ENCODE results near the gene IFIH1. TPM values are rescaled to one million over a fixed set of nuclear protein-coding genes. Genes with fewer than 3 reads are reported as not detected.

Gene IFIH1
- total RNA-seq, 1 experiment from 2014 or later, result 4.7 TPM

GRCh38 chr2:162343824-162344616, 25.5 kb upstream of the IFIH1 start, which contains the start of gene GCA:
TSS of gene GCA (plus strand) at chr2:162344132. CDS start at chr2:162344249, 117 bp downstream.
- Histone ChIP-seq H2AFZ (peak within 1 kb of the TSS; percentile 98), H3K36me3 (ENCODE audit: low read depth) (no peaks in the 10 kb centered on the region), H3K27me3 (ENCODE audit: insufficient read depth, low read depth) (no peaks in the 10 kb centered on the region), H3K79me2 (ENCODE audit: low read depth) (peaks cover 6% of the 10 kb centered on the region), H3K9me3 (ENCODE audit: insufficient read depth, low read depth) (no peaks in the 10 kb centered on the region), H3K4me1 (replicated peaks; ENCODE audit: insufficient read depth) (peaks cover 8% of the 10 kb centered on the region), H3K4me3 (peak within 1 kb of the TSS; percentile 82), H3K27ac (peak within 1 kb of the TSS; percentile 56), H4K20me1 (ENCODE audit: insufficient read depth) (no peaks in the 10 kb centered on the region), H3K9me2 (ENCODE audit: insufficient read depth) (no peaks in the 10 kb centered on the region), H3F3A (ENCODE audit: insufficient read depth, low read depth) (peaks cover 8% of the 10 kb centered on the region; the same call in 1 of the 2 replicates), H3K4me2 (peak within 1 kb of the TSS; percentile 95)
- ChIA-PET CTCF (no interaction called here), POLR2A (ENCODE audit: unreplicated experiment) (interaction anchor here (0.6 kb wide), 1 partner anchor 112 kb away, joined by 7 read pairs; no protein-coding TSS in a partner anchor)
- BruUV-seq (replicated peaks), result TSS peak; percentile 83
- intact Hi-C loops (cut with micrococcal nuclease; ENCODE audit: unreplicated experiment), result no loop called here
- TF ChIP-seq EZH2 (IDR thresholded peaks at IDR 0.05; ENCODE audit: low read depth) (no peak), CTCF (conservative IDR thresholded peaks at IDR 0.05) (no peak)
- DNase-seq, result peak; percentile 86 to 93

GRCh38 chr2:162343492-162343823, 25.0 kb upstream of the IFIH1 start:
- Histone ChIP-seq H3K9me3 (ENCODE audit: insufficient read depth, low read depth) (no peaks in the 10 kb centered on the region), H4K20me1 (ENCODE audit: insufficient read depth) (no peaks in the 10 kb centered on the region), H2AFZ (peak overlapping the region; percentile 98), H3K27me3 (ENCODE audit: insufficient read depth, low read depth) (no peaks in the 10 kb centered on the region), H3K4me1 (replicated peaks; ENCODE audit: insufficient read depth) (peaks cover 8% of the 10 kb centered on the region), H3K36me3 (ENCODE audit: low read depth) (no peaks in the 10 kb centered on the region), H3K4me3 (peak overlapping the region; percentile 82), H3K79me2 (ENCODE audit: low read depth) (peaks cover 6% of the 10 kb centered on the region), H3K4me2 (peak overlapping the region; percentile 95), H3K27ac (no peak overlapping the region), H3F3A (ENCODE audit: insufficient read depth, low read depth) (peaks cover 8% of the 10 kb centered on the region; the same call in 1 of the 2 replicates), H3K9me2 (ENCODE audit: insufficient read depth) (no peaks in the 10 kb centered on the region)
- ChIA-PET CTCF (no interaction called here), POLR2A (ENCODE audit: unreplicated experiment) (interaction anchor here (0.6 kb wide), 1 partner anchor 112 kb away, joined by 7 read pairs; no protein-coding TSS in a partner anchor)
- intact Hi-C loops (cut with micrococcal nuclease; ENCODE audit: unreplicated experiment), result no loop called here
- no peak for DNase-seq
- TF ChIP-seq CTCF (conservative IDR thresholded peaks at IDR 0.05) (no peak), EZH2 (IDR thresholded peaks at IDR 0.05; ENCODE audit: low read depth) (no peak)
- BruUV-seq (replicated peaks), result no TSS peak

- BruUV-seq (replicated peaks), result no TSS peak
- POLR2A ChIA-PET (ENCODE audit: unreplicated experiment), result no interaction called here
- H3K4me2 ChIP-seq, result peak overlapping the region; percentile 95; the same call in 1 of the 2 replicates
Measured at GRCh38 chr2:162342841-162343240, 24.4 kb upstream of the IFIH1 start.

More at GRCh38 chr2:162342841-162343240, 24.4 kb upstream of the IFIH1 start:
- intact Hi-C loops (cut with micrococcal nuclease; ENCODE audit: unreplicated experiment), result no loop called here
- no peaks in the 10 kb centered on the region for H4K20me1 ChIP-seq (ENCODE audit: insufficient read depth)
- peaks cover 8% of the 10 kb centered on the region; the same call in 1 of the 2 replicates for H3F3A ChIP-seq (ENCODE audit: insufficient read depth, low read depth)
- H3K27ac ChIP-seq, result no peak overlapping the region
- TF ChIP-seq CTCF (conservative IDR thresholded peaks at IDR 0.05) (no peak), EZH2 (IDR thresholded peaks at IDR 0.05; ENCODE audit: low read depth) (no peak)
- peak overlapping the region; percentile 98 for H2AFZ ChIP-seq
- H3K9me2 ChIP-seq (ENCODE audit: insufficient read depth), result no peaks in the 10 kb centered on the region
- peak overlapping the region; percentile 82; the same call in 1 of the 2 replicates for H3K4me3 ChIP-seq
- H3K36me3 ChIP-seq (ENCODE audit: low read depth), result no peaks in the 10 kb centered on the region
- H3K9me3 ChIP-seq (ENCODE audit: insufficient read depth, low read depth), result no peaks in the 10 kb centered on the region
- CTCF ChIA-PET, result no interaction called here
- no peak for DNase-seq
- peaks cover 8% of the 10 kb centered on the region for H3K4me1 ChIP-seq (replicated peaks; ENCODE audit: insufficient read depth)
- H3K27me3 ChIP-seq (ENCODE audit: insufficient read depth, low read depth), result no peaks in the 10 kb centered on the region
- H3K79me2 ChIP-seq (ENCODE audit: low read depth), result peaks cover 6% of the 10 kb centered on the region

Measured in PC-9 (cell line).